Measurements from ENCODE around the gene TMEM150C. TPM values are rescaled to one million over a fixed set of nuclear protein-coding genes. Genes with fewer than 3 reads are reported as not detected.
A peak's percentile ranks its signal among the peaks of the same experiment; 100 is the strongest.

TMEM150C gene
- total RNA-seq (10 to 100 TPM in 8 of 9 donors, 1 to 10 TPM in 1; 8.8 to 22.9 (median 13.3) TPM), polyA plus RNA-seq (10 to 100 TPM in 1 of 2 donors, 1 to 10 TPM in 1; 6.2 to 11.3 TPM)
- long read RNA-seq, donor 1, transcript TMEM150C-201 (8 exons, 1,990 nt), result major isoform, 21 of 26 reads
- long read RNA-seq, donor 1, partial matches to known transcripts, result 0 of 26 reads
- long read RNA-seq, donor 1, other reads (novel, unspliced or antisense), result 3 of 26 reads
- long read RNA-seq, donor 2, transcript TMEM150C-201 (8 exons, 1,990 nt), result major isoform, 45 of 52 reads
- long read RNA-seq, donor 2, partial matches to known transcripts, result 0 of 52 reads
- long read RNA-seq, donor 2, other reads (novel, unspliced or antisense), result 5 of 52 reads
- long read RNA-seq, donor 3, transcript TMEM150C-201 (8 exons, 1,990 nt), result major isoform, 17 of 19 reads
- long read RNA-seq, donor 3, partial matches to known transcripts, result 0 of 19 reads
- long read RNA-seq, donor 3, other reads (novel, unspliced or antisense), result 1 of 19 reads

GRCh38 chr4:82561786-82562563 lies at the start of gene TMEM150C:
Gene TMEM150C (minus strand): TSS chr4:82561988. CDS start chr4:82504657, 57,331 bp downstream.
- Histone ChIP-seq H3K27ac (peak within 1 kb of the TSS in 10 of 12 donors; percentile 38 to 76 (median 66)), H3K27me3 (peaks cover 0 to 26% (median 0%) of the 10 kb centered on the region in 9 donors), H3K9me3 (no peaks in the 10 kb centered on the region), H3K36me3 (no peaks in the 10 kb centered on the region), H3K4me1 (peaks cover 0 to 17% (median 6%) of the 10 kb centered on the region in 12 donors), H3K4me3 (peak within 1 kb of the TSS; percentile 56 to 83 (median 70))
- ATAC-seq (peak; percentile 44 to 88 (median 83)), DNase-seq (peak; percentile 49 to 70 (median 53))
- intact Hi-C loops (cut with DNase I), result loop anchor here in 3 of 10 donors (2.0 to 10.0 kb wide), 6 partner anchors 65 to 173 kb away; no protein-coding TSS in a partner anchor
- 5 to 14% (median 9%) methylated on average over 23 to 62 of the region's 62 CpGs for WGBS, 4 donors
- TF ChIP-seq, protein P1, sequence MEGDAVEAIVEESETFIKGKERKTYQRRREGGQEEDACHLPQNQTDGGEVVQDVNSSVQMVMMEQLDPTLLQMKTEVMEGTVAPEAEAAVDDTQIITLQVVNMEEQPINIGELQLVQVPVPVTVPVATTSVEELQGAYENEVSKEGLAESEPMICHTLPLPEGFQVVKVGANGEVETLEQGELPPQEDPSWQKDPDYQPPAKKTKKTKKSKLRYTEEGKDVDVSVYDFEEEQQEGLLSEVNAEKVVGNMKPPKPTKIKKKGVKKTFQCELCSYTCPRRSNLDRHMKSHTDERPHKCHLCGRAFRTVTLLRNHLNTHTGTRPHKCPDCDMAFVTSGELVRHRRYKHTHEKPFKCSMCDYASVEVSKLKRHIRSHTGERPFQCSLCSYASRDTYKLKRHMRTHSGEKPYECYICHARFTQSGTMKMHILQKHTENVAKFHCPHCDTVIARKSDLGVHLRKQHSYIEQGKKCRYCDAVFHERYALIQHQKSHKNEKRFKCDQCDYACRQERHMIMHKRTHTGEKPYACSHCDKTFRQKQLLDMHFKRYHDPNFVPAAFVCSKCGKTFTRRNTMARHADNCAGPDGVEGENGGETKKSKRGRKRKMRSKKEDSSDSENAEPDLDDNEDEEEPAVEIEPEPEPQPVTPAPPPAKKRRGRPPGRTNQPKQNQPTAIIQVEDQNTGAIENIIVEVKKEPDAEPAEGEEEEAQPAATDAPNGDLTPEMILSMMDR (IDR thresholded peaks at IDR 0.05), result peak in 8 of 12 donors; percentile 13 to 53 (median 36)
- no peak for TF ChIP-seq POLR2A (IDR thresholded peaks at IDR 0.05)

DNA sequence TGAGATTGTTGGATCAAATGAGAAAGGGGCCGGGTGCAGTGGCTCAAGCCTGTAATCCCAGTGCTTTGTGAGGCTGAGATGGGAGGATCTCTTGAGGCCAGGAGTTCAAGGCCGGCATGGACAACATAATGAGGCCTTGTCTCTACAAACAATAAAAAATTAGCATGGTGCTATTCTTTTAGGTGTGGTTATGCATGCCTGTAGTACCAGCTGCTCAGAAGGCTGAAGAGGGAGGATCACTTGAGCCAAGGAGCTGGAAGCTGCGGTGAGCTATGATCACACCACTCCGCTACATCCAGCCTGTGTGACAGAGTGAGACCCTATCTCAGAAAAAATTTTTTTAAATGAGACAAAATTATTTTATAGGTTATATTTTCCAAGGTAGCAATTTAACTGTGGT lies 49.7 kb upstream of the TMEM150C start:
- no peak for TF ChIP-seq POLR2A (IDR thresholded peaks at IDR 0.05)
- TF ChIP-seq, protein P1 (IDR thresholded peaks at IDR 0.05), result no peak
- Histone ChIP-seq H3K27ac (no peak overlapping the region), H3K4me1 (no peaks in the 10 kb centered on the region), H3K9me3 (no peaks in the 10 kb centered on the region), H3K36me3 (no peaks in the 10 kb centered on the region), H3K27me3 (no peaks in the 10 kb centered on the region), H3K4me3 (no peak overlapping the region)
- ATAC-seq (no peak), DNase-seq (no peak)
- WGBS, 4 donors, result 93 to 96% (median 94%) methylated on average over 4 of the region's 4 CpGs
- intact Hi-C loops (cut with DNase I), result no loop called here

DNA sequence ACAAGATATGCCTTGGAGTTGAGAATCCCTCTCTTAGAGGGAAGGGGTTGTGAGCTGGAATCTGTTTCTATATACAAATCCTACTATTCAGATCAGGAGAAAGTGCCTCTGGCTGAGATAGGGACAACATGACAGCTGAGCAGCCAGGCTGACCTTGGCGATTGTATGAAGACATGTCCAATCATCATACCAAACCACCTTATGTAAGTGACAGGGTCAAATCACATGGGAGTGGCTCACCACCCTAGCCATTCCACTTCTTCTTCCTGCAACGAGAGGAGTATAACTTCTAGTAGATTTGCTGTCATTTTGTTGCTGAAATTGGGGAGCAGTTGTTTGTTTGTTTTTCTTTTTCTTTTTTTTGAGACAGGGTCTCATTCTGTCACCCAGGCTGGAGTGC lies 48.3 kb upstream of the TMEM150C start:
- Histone ChIP-seq H3K4me1 (no peaks in the 10 kb centered on the region), H3K36me3 (no peaks in the 10 kb centered on the region), H3K27ac (no peak overlapping the region), H3K9me3 (no peaks in the 10 kb centered on the region), H3K27me3 (no peaks in the 10 kb centered on the region), H3K4me3 (no peak overlapping the region)
- TF ChIP-seq POLR2A (IDR thresholded peaks at IDR 0.05), result no peak
- TF ChIP-seq, protein P1 (IDR thresholded peaks at IDR 0.05), result no peak
- WGBS, 4 donors, result 59 to 79% (median 69%) methylated on average over 2 of the region's 2 CpGs
- no peak for ATAC-seq
- intact Hi-C loops (cut with DNase I), result no loop called here
- DNase-seq, result no peak

- 93 to 95% (median 94%) methylated on average over 7 of the region's 7 CpGs for WGBS, 4 donors
- TF ChIP-seq, protein P1 (IDR thresholded peaks at IDR 0.05), result no peak
- no peak for TF ChIP-seq POLR2A (IDR thresholded peaks at IDR 0.05)
These were observed 44.8 kb upstream of the TMEM150C start for GRCh38 chr4:82606622-82607021.

More at GRCh38 chr4:82606622-82607021, 44.8 kb upstream of the TMEM150C start:
- DNase-seq (no peak), ATAC-seq (no peak)
- Histone ChIP-seq H3K9me3 (no peaks in the 10 kb centered on the region), H3K36me3 (no peaks in the 10 kb centered on the region), H3K27ac (no peak overlapping the region), H3K27me3 (no peaks in the 10 kb centered on the region), H3K4me1 (no peaks in the 10 kb centered on the region), H3K4me3 (no peak overlapping the region)
- intact Hi-C loops (cut with DNase I), result no loop called here

Data from heart left ventricle (tissue), 16 donors.